Measurements from ENCODE around the gene EIF2S3.

Gene EIF2S3

GRCh38 chrX:24117258-24117657 is 62.5 kb downstream of the EIF2S3 start:
- no peak for TF ChIP-seq Cebpa-rat (IDR thresholded peaks at IDR 0.05)
- H3K36me3 ChIP-seq: no peaks in the 10 kb centered on the region
- no peaks in the 10 kb centered on the region for H4K20me1 ChIP-seq
- no peak overlapping the region for H3K27ac ChIP-seq
- H3K4me3 ChIP-seq: no peak overlapping the region
- no peaks in the 10 kb centered on the region for H3K9me3 ChIP-seq
- H3K4me2 ChIP-seq: no peak overlapping the region
- H3K4me1 ChIP-seq: no peaks in the 10 kb centered on the region
- H3K27me3 ChIP-seq: no peaks in the 10 kb centered on the region
- H3K9ac ChIP-seq: no peak overlapping the region

DNA sequence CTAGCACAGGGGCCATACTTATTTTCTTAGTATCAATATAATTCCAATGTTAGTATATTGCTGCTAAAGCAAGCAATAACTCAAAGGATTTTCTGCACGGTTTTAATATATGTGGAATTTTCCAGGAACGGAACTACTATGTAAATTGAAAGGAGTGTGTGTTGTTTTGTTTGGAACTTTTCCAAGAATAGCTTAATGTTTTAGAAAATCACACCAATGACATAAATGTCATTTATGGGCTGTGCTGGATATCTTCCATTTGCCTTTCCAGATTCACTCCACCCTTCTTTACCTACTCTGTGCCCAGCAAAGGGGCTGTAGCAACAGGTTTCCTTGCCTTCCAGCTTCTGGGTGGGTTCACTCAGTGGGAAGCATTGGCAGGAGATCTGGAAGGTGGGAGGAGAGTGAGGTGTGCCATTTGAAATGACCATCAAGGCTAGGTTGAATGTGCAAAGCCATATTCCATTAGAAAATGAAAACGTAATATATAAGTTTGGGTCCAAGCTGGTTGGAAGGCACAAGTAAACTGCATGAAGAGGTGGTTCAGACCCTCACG is 69.6 kb downstream of the EIF2S3 start:
- H4K20me1 ChIP-seq: no peaks in the 10 kb centered on the region
- no peaks in the 10 kb centered on the region for H3K36me3 ChIP-seq
- H3K27ac ChIP-seq: no peak overlapping the region
- TF ChIP-seq Cebpa-rat (IDR thresholded peaks at IDR 0.05): no peak
- no peak overlapping the region for H3K4me2 ChIP-seq
- H3K27me3 ChIP-seq: no peaks in the 10 kb centered on the region
- H3K4me3 ChIP-seq: no peak overlapping the region
- H3K4me1 ChIP-seq: no peaks in the 10 kb centered on the region
- no peaks in the 10 kb centered on the region for H3K9me3 ChIP-seq
- no peak overlapping the region for H3K9ac ChIP-seq

DNA sequence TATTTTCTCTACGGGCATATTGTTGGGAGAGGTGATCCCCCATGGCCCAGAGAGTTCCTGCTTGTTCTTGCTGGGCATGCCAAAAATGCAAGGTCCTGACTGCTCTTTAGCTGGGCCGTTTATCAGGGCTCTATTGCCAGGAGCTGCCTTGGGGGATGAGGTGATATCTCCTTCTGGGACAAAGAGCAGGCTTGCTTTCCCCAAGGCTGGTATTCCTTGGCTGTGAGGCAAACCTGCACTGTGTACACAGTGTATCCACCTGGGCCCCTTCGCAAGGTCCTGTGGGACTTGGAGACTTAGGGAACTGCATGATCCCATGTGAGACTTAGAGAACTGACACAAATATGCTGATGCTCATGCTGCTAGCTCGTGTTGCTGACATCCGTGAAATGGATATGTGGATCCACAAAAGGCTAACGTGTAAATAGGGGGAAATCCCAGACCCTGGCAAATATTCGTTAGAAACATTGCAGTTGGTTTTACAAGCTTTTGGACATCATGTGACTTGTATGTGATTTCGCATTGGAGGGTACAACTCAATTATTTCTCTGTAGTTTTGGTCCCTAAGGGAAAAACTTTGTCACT is 70.4 kb downstream of the EIF2S3 start:
- Histone ChIP-seq H3K9me3 (no peaks in the 10 kb centered on the region), H3K4me1 (no peaks in the 10 kb centered on the region), H3K4me2 (no peak overlapping the region), H4K20me1 (no peaks in the 10 kb centered on the region), H3K27me3 (no peaks in the 10 kb centered on the region), H3K27ac (no peak overlapping the region), H3K36me3 (no peaks in the 10 kb centered on the region), H3K4me3 (no peak overlapping the region), H3K9ac (no peak overlapping the region)
- TF ChIP-seq Cebpa-rat (IDR thresholded peaks at IDR 0.05): no peak
